MCF 10A (cell line): Measurements from ENCODE around the gene MCM10. TPM values are rescaled to one million over a fixed set of nuclear protein-coding genes. Genes with fewer than 3 reads are reported as not detected.
"Not testable (repeated sequence)": the region's sequence is repeated elsewhere in the genome, so short reads cannot be mapped to it uniquely, and the experiment has no call there.

Source experiments
- BruUV-seq: library from RNA; stranded (reverse); fragments of 400-500 nt; replicated peaks from 2 replicates; lab custom pipeline; 2021; lab: Mats Ljungman, UMichigan
- CTCF ChIA-PET: fragments of 300-600 bp; sonication (Branson Sonifier 250); formaldehyde crosslinking; extraction: SDS; loops from one replicate; lab custom pipeline; 2021; ENCODE audit warnings: antibody characterized with exemption, inconsistent platforms; lab: Yijun Ruan, JAX
- POLR2A ChIA-PET: fragments of 300-600, 350-650 bp; sonication (Branson Sonifier 250); formaldehyde crosslinking; extraction: SDS; loops from one replicate; lab custom pipeline; 2020; ENCODE audit warnings: antibody characterized with exemption, inconsistent platforms; lab: Yijun Ruan, JAX
- DNase-seq: peaks from one replicate; pipeline ENCODE4 v3.0.0-alpha.2; 2018; ENCODE audit not compliant: unreplicated experiment
- H3K27ac Mint-ChIP-seq: one replicate; pipeline ENCODE4 v1.8.0; 2022; ENCODE audit warnings: mild to moderate bottlenecking, low read depth, mixed read lengths; ENCODE audit not compliant: unreplicated experiment
- H3K27me3 Mint-ChIP-seq: one replicate; pipeline ENCODE4 v1.8.0; 2022; ENCODE audit warnings: mixed read lengths; ENCODE audit not compliant: insufficient read depth, unreplicated experiment
- H3K36me3 Mint-ChIP-seq: one replicate; pipeline ENCODE4 v1.8.0; 2022; ENCODE audit warnings: mild to moderate bottlenecking, moderate library complexity, mixed read lengths; ENCODE audit not compliant: insufficient read depth, unreplicated experiment
- H3K4me1 Mint-ChIP-seq: one replicate; pipeline ENCODE4 v1.8.0; 2022; ENCODE audit warnings: mixed read lengths; ENCODE audit not compliant: insufficient read depth, unreplicated experiment
- H3K4me3 Mint-ChIP-seq: one replicate; pipeline ENCODE4 v1.8.0; 2022; ENCODE audit warnings: mild to moderate bottlenecking, moderate library complexity, mixed read lengths; ENCODE audit not compliant: unreplicated experiment
- H3K9me3 Mint-ChIP-seq: one replicate; pipeline ENCODE4 v1.8.0; 2022; ENCODE audit warnings: mixed read lengths; ENCODE audit not compliant: unreplicated experiment
- intact Hi-C: fragments of 100-400 bp; cut with micrococcal nuclease; formaldehyde crosslinking; loops from 2 replicates; pipeline ENCODE4 v1.14.1; 2022
- total RNA-seq: library from RNA; stranded (reverse); gene quantifications from 2 replicates; pipeline ENCODE4 v1.2.3, GENCODE V29; 2022
- TF ChIP-seq, protein P1 (sequence below): fragments of 200-600 bp; IDR thresholded peaks from one replicate; pipeline ENCODE4 v1.8.0; 2022; ENCODE audit warnings: antibody characterized with exemption, mild to moderate bottlenecking; ENCODE audit not compliant: unreplicated experiment

Gene MCM10
- total RNA-seq, 1 experiment from 2014 or later: 6.0 TPM

DNA sequence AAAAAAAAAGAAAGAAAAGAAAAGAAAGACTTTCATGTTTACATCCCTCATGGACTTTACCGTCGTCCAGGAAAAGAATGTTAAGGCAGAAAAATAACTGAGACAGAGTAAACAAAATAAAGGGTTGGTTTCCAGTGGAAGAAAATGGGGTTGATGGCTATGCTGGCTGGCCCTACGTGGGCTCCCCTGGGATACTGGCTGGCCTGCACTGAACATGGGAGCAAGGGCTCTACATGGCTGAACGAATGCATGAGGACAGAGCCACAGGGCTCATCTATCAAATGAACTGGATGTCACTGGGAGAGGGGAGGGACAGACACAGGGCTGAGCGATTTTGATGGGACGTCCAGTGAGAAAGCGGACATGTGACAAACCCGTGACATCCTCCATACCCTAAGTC, 75.3 kb downstream of the MCM10 start:
- no TSS peak for BruUV-seq
- no peak overlapping the region for H3K27ac Mint-ChIP-seq
- ChIA-PET POLR2A (no interaction called here), CTCF (no interaction called here)
- no peak for DNase-seq
- intact Hi-C loops: no loop called here
- H3K4me1 Mint-ChIP-seq: no peaks in the 10 kb centered on the region
- peaks cover 6% of the 10 kb centered on the region for H3K36me3 Mint-ChIP-seq
- no peaks in the 10 kb centered on the region for H3K27me3 Mint-ChIP-seq
- TF ChIP-seq, protein P1, sequence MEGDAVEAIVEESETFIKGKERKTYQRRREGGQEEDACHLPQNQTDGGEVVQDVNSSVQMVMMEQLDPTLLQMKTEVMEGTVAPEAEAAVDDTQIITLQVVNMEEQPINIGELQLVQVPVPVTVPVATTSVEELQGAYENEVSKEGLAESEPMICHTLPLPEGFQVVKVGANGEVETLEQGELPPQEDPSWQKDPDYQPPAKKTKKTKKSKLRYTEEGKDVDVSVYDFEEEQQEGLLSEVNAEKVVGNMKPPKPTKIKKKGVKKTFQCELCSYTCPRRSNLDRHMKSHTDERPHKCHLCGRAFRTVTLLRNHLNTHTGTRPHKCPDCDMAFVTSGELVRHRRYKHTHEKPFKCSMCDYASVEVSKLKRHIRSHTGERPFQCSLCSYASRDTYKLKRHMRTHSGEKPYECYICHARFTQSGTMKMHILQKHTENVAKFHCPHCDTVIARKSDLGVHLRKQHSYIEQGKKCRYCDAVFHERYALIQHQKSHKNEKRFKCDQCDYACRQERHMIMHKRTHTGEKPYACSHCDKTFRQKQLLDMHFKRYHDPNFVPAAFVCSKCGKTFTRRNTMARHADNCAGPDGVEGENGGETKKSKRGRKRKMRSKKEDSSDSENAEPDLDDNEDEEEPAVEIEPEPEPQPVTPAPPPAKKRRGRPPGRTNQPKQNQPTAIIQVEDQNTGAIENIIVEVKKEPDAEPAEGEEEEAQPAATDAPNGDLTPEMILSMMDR: no peak
- H3K4me3 Mint-ChIP-seq: no peak overlapping the region
- H3K9me3 Mint-ChIP-seq: no peaks in the 10 kb centered on the region

DNA sequence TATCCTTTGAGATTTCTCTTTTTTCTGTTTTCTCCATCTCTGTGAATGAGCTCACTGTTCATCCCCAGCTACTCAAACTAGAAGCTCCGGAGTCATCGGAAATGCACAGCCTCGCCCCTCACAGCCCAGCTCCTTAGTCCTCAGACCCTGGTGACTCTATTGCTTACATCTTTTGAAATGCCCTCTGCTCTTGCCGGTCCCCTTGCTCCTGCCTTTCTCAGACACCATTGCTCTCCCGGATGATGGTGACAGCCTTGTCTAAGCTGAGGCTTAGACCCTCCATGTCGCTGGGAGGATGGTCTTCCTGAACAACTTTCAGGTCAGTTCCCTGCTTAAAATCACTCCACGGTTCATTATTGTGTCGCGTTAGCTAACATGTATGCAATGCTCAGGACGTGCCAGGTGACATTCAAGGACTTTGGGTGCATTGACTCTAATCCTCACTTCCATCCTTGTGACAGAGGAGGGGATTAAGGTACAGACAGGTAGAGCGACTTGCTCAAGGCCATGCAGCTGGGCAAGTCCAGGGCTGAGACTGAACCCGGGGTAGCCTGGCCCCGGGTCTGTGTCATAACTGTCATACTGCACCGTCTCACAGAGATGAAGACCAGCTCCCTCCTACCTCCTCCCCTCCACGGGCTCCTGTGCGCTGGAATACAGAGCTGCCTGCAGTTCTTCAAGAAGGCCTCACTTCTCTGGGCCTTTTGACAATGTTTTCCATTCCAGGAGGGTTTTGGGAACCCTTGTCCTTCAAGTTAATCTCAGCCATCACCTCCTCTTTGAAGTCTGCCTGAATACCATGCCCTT, 77.1 kb downstream of the MCM10 start:
- intact Hi-C loops: no loop called here
- Mint-ChIP-seq H3K27ac (no peak overlapping the region), H3K4me1 (no peaks in the 10 kb centered on the region), H3K4me3 (no peak overlapping the region), H3K27me3 (no peaks in the 10 kb centered on the region), H3K36me3 (peaks cover 6% of the 10 kb centered on the region), H3K9me3 (no peaks in the 10 kb centered on the region)
- TF ChIP-seq, protein P1: no peak
- no peak for DNase-seq
- POLR2A ChIA-PET: no interaction called here
- BruUV-seq: no TSS peak
- CTCF ChIA-PET: interaction anchor here (1.0 kb wide), 1 partner anchor 29 kb away, joined by 3 read pairs; no protein-coding TSS in a partner anchor

DNA sequence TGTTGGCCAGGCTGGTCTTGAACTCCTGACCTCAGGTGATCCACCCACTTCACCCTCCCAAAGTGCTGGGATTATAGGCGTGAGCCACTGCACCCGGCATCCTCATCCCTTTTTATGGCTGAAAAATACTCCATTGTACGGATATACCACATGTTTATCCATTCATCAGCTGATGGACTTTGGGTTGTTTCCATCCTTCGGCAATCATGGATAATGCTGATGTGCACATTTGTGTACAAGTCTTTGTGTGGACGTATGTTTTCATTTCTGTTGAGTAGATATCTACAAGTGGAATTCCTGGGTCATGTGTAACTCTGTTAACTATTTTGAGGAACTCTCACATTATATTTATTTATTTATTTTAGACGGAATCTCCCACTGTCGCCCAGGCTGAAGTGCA, 78.6 kb downstream of the MCM10 start:
- POLR2A ChIA-PET: no interaction called here
- no TSS peak for BruUV-seq
- DNase-seq: no peak
- H3K27me3 Mint-ChIP-seq: no peaks in the 10 kb centered on the region
- intact Hi-C loops: no loop called here
- H3K9me3 Mint-ChIP-seq: no peaks in the 10 kb centered on the region
- H3K27ac Mint-ChIP-seq: no peak overlapping the region
- TF ChIP-seq, protein P1: no peak
- H3K4me1 Mint-ChIP-seq: no peaks in the 10 kb centered on the region
- no peak overlapping the region for H3K4me3 Mint-ChIP-seq
- peaks cover 6% of the 10 kb centered on the region for H3K36me3 Mint-ChIP-seq
- CTCF ChIA-PET: no interaction called here

DNA sequence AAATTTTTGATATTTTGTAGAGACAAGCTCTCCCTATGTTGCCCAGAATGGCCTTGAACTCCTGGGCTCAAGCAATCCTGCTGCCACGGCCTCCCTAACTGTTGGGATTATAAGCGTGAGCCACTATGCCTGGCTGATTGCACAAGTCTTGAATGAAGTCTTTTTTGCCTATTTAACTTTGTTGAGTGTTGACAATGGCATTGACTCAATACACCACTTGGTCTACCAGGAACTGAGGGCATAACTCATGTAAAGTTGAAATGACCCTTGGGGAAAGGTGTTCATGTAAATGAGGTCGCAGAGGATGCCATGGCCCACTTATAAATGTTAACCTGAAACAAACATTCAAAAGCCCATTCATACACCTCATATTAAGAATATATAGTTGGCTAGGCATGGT, 80.3 kb downstream of the MCM10 start:
- H3K27ac Mint-ChIP-seq: no peak overlapping the region
- ChIA-PET CTCF (interaction anchor here (0.8 kb wide), 1 partner anchor 12 kb away, joined by 5 read pairs; no protein-coding TSS in a partner anchor), POLR2A (no interaction called here)
- H3K4me1 Mint-ChIP-seq: no peaks in the 10 kb centered on the region
- no peak overlapping the region for H3K4me3 Mint-ChIP-seq
- no peaks in the 10 kb centered on the region for H3K27me3 Mint-ChIP-seq
- intact Hi-C loops: no loop called here
- no peaks in the 10 kb centered on the region for H3K9me3 Mint-ChIP-seq
- BruUV-seq: no TSS peak
- DNase-seq: no peak
- TF ChIP-seq, protein P1: no peak
- peaks cover 6% of the 10 kb centered on the region for H3K36me3 Mint-ChIP-seq

DNA sequence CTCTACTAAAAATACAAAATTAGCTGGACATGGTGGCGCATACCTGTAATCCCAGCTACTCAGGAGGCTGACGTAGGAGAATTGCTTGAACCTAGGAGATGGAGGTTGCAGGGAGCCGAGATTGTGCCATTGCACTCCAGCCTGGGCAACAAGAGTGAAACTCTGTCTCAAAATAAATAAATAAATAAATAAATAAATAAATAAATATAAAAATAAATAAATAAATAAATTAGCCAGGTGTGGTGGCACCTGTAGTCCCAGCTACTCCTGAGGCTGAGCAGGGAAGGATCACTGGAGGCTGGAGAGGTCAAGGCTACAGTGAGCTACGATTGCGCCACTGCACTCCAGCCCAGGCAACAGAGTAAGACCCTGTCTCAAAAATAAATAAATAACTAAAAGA, 80.9 kb downstream of the MCM10 start:
- H3K4me1 Mint-ChIP-seq, POLR2A ChIA-PET, H3K4me3 Mint-ChIP-seq, H3K36me3 Mint-ChIP-seq, DNase-seq, CTCF ChIA-PET, H3K9me3 Mint-ChIP-seq, BruUV-seq, H3K27ac Mint-ChIP-seq, intact Hi-C loops, H3K27me3 Mint-ChIP-seq: not testable (repeated sequence)
